ENCODE data around the gene B4GALNT3. TPM values are rescaled to one million over a fixed set of nuclear protein-coding genes. Genes with fewer than 3 reads are reported as not detected.

B4GALNT3 gene
- total RNA-seq, 1 experiment from 2014 or later: 2.3 TPM

- Histone ChIP-seq H3K9me3 (ENCODE audit: control insufficient read depth, insufficient read depth, low read depth, low read length) (no peaks in the 10 kb centered on the region), H3K4me3 (ENCODE audit: low read depth in 2 of 2, low read length in 2 of 2) (no peak overlapping the region), H3K36me3 (ENCODE audit: control insufficient read depth, insufficient read depth, low read length) (no peaks in the 10 kb centered on the region), H3K27ac (ENCODE audit: low read length) (no peak overlapping the region), H3K4me1 (ENCODE audit: control insufficient read depth, insufficient read depth, low read length) (no peaks in the 10 kb centered on the region), H3K27me3 (ENCODE audit: control insufficient read depth, insufficient read depth, low read length) (no peaks in the 10 kb centered on the region)
- DNase-seq (ENCODE audit: low read depth, low spot score) (no peak), ATAC-seq (no peak)
- BruUV-seq (replicated peaks): no TSS peak
- CTCF ChIA-PET: no interaction called here
- POLR2A ChIA-PET: no interaction called here
- in situ Hi-C loops (cut with HindIII; ENCODE audit: low pct_unique_long_range_greater_than_20kb, low sequenced_read_pairs) (no loop called here), intact Hi-C loops (cut with micrococcal nuclease; ENCODE audit: unreplicated experiment) (no loop called here)
- TF ChIP-seq POLR2AphosphoS5 (IDR thresholded peaks at IDR 0.05; ENCODE audit: low read depth, low read length) (no peak), TCF7L2 (IDR thresholded peaks at IDR 0.05; ENCODE audit: low read depth, low read length) (no peak), SIN3A (IDR thresholded peaks at IDR 0.05; ENCODE audit: borderline replicate concordance, insufficient read depth, low read depth, low read length) (no peak)
- TF ChIP-seq, protein P1, sequence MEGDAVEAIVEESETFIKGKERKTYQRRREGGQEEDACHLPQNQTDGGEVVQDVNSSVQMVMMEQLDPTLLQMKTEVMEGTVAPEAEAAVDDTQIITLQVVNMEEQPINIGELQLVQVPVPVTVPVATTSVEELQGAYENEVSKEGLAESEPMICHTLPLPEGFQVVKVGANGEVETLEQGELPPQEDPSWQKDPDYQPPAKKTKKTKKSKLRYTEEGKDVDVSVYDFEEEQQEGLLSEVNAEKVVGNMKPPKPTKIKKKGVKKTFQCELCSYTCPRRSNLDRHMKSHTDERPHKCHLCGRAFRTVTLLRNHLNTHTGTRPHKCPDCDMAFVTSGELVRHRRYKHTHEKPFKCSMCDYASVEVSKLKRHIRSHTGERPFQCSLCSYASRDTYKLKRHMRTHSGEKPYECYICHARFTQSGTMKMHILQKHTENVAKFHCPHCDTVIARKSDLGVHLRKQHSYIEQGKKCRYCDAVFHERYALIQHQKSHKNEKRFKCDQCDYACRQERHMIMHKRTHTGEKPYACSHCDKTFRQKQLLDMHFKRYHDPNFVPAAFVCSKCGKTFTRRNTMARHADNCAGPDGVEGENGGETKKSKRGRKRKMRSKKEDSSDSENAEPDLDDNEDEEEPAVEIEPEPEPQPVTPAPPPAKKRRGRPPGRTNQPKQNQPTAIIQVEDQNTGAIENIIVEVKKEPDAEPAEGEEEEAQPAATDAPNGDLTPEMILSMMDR (IDR thresholded peaks at IDR 0.05): no peak
- TF ChIP-seq, protein P2, sequence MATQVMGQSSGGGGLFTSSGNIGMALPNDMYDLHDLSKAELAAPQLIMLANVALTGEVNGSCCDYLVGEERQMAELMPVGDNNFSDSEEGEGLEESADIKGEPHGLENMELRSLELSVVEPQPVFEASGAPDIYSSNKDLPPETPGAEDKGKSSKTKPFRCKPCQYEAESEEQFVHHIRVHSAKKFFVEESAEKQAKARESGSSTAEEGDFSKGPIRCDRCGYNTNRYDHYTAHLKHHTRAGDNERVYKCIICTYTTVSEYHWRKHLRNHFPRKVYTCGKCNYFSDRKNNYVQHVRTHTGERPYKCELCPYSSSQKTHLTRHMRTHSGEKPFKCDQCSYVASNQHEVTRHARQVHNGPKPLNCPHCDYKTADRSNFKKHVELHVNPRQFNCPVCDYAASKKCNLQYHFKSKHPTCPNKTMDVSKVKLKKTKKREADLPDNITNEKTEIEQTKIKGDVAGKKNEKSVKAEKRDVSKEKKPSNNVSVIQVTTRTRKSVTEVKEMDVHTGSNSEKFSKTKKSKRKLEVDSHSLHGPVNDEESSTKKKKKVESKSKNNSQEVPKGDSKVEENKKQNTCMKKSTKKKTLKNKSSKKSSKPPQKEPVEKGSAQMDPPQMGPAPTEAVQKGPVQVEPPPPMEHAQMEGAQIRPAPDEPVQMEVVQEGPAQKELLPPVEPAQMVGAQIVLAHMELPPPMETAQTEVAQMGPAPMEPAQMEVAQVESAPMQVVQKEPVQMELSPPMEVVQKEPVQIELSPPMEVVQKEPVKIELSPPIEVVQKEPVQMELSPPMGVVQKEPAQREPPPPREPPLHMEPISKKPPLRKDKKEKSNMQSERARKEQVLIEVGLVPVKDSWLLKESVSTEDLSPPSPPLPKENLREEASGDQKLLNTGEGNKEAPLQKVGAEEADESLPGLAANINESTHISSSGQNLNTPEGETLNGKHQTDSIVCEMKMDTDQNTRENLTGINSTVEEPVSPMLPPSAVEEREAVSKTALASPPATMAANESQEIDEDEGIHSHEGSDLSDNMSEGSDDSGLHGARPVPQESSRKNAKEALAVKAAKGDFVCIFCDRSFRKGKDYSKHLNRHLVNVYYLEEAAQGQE (IDR thresholded peaks at IDR 0.05; ENCODE audit: insufficient read depth in 1 of 2, low read depth in 2 of 2, low read length in 1 of 2): no peak
These were observed 22.3 kb downstream of the B4GALNT3 start for GRCh38 chr12:482061-482460.

DNA sequence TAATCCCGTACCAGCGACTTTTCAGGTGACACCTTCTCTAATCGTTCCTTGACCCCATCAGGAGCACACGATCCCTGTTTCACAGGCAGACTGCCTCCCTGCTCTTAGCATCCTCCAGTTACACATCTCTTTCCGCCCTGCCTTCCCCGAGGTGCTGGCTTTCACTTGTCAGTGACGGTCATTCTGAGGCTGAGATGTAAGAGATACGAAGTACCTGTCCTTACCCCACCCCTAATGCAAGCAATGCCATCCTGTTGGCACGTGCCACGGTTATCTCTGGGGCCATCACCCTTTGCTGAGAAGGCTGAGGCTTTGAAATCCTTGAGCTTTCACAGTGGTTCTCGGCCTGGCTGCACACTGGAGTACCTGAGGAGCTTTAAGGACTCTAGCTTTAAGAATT, 24.4 kb downstream of the B4GALNT3 start:
- DNase-seq (ENCODE audit: low read depth, low spot score) (no peak), ATAC-seq (no peak)
- ChIA-PET POLR2A (no interaction called here), CTCF (interaction anchor here (0.7 kb wide), 1 partner anchor 18 kb away, joined by 12 read pairs; no protein-coding TSS in a partner anchor)
- no TSS peak for BruUV-seq (replicated peaks)
- Histone ChIP-seq H3K27me3 (ENCODE audit: control insufficient read depth, insufficient read depth, low read length) (no peaks in the 10 kb centered on the region), H3K36me3 (ENCODE audit: control insufficient read depth, insufficient read depth, low read length) (no peaks in the 10 kb centered on the region), H3K27ac (ENCODE audit: low read length) (no peak overlapping the region), H3K9me3 (ENCODE audit: control insufficient read depth, insufficient read depth, low read depth, low read length) (no peaks in the 10 kb centered on the region), H3K4me3 (ENCODE audit: low read depth in 2 of 2, low read length in 2 of 2) (no peak overlapping the region), H3K4me1 (ENCODE audit: control insufficient read depth, insufficient read depth, low read length) (no peaks in the 10 kb centered on the region)
- TF ChIP-seq, protein P2 (IDR thresholded peaks at IDR 0.05; ENCODE audit: insufficient read depth in 1 of 2, low read depth in 2 of 2, low read length in 1 of 2): no peak
- TF ChIP-seq, protein P1 (IDR thresholded peaks at IDR 0.05): no peak
- TF ChIP-seq SIN3A (IDR thresholded peaks at IDR 0.05; ENCODE audit: borderline replicate concordance, insufficient read depth, low read depth, low read length) (no peak), TCF7L2 (IDR thresholded peaks at IDR 0.05; ENCODE audit: low read depth, low read length) (no peak), POLR2AphosphoS5 (IDR thresholded peaks at IDR 0.05; ENCODE audit: low read depth, low read length) (no peak)
- in situ Hi-C loops (cut with HindIII; ENCODE audit: low pct_unique_long_range_greater_than_20kb, low sequenced_read_pairs) (no loop called here), intact Hi-C loops (cut with micrococcal nuclease; ENCODE audit: unreplicated experiment) (no loop called here)
